Measurements from ENCODE around the gene CPA1.
A peak's percentile ranks its signal among the peaks of the same experiment; 100 is the strongest.

The CPA1 gene

DNA sequence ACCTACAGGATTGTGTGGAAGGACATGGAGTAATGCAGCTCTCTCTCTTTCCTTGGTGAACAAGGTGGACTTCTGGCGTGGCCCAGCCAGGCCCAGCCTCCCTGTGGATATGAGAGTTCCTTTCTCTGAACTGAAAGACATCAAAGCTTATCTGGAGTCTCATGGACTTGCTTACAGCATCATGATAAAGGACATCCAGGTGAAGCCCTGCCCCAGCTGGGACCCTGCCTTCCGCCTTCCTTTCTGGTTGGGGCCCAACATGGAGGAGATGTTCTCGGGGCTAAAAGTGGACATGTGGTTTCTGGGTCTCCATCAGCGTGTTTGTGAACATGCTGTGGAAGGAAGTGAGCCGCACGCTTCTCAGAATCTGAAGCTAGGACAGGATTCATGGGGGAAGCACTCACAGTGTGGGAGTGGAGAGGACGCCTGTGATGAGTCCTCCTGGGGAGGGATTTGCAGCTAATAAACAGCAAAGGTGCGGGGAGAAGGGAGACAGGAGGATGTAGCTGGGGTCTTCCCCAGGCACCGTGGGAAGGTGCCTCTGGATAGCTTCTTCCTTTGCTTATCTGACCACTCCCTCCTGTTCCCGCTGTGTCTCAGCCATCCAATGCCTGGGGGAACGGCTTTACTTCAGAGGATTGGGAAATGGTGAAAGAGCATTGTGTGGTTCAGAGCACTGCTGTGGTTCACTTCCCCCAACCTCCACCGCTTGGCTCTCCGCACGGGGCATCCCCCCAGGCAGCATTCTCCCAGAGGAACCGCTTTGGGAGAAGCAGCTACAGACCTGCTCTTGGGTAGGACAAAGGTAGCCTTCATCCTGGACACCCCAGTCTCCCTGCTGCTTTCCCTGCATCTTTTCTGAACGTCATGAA is 30.1 kb upstream of the CPA1 start:
- Mint-ChIP-seq H3K4me1 (no peaks in the 10 kb centered on the region), H3K9me3 (no peaks in the 10 kb centered on the region), H3K27me3 (peaks cover 44% of the 10 kb centered on the region), H3K36me3 (no peaks in the 10 kb centered on the region), H3K27ac (no peak overlapping the region), H3K4me3 (no peak overlapping the region)
- peak; percentile 14 for ATAC-seq

DNA sequence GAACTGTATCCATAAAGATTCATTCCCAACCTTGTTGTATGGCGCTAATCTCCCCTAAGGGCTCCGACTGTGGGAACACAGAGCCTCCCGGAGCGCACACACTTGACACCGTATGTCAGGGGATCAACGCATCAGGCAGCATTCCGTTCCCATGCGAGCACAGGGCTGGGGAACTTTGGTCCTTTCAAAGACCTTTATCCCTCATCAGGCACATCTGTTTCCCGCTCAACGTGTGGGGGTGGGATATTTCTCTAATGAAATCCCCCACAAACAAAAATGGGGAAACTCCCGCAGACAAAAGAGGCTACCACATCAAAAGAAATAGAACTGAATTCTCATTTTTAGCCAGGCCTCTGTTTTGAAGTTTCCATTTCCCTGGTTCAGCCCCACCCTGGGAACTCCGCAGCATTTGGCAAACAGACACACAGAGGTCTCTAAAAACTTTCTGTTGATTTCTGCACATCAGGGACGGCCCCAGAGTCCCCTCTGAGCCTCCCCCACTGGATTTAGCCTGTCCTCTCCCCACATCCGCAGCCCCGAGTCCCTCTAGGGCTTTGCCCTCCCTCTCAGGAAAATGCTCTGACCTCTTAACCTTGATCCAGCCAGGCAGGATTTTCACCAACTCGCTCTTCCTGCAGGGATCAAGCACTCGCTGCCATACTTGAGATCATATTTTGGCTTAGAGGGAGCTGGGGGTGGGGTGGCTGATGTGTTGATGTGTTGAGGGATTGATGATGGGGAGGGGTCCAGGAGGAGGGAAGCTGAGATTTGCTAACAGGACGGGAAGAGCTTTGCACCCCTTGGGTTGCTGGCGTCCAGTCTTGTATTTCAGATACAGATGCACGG is 29.1 kb upstream of the CPA1 start:
- no peak overlapping the region for H3K27ac Mint-ChIP-seq
- ATAC-seq, result peak; percentile 14
- H3K4me3 Mint-ChIP-seq, result no peak overlapping the region
- peaks cover 44% of the 10 kb centered on the region for H3K27me3 Mint-ChIP-seq
- H3K36me3 Mint-ChIP-seq, result no peaks in the 10 kb centered on the region
- no peaks in the 10 kb centered on the region for H3K9me3 Mint-ChIP-seq
- H3K4me1 Mint-ChIP-seq, result no peaks in the 10 kb centered on the region

DNA sequence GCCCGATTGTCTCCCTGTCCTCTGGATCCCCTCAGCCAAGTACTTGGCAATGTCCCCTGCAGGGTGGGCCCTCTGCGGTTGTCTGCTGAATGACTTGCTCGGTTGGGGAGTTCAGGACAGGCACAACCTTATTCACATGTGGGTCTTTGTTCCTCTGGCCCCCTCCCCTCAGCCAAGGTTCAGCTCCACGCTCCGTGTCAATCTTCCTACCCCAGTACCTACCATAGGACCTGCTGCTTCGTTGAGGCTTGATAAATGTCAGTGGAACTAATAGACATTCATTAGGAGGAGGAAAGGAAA is 28.6 kb upstream of the CPA1 start:
- Mint-ChIP-seq H3K4me3 (no peak overlapping the region), H3K9me3 (no peaks in the 10 kb centered on the region), H3K36me3 (no peaks in the 10 kb centered on the region), H3K27ac (no peak overlapping the region), H3K4me1 (no peaks in the 10 kb centered on the region), H3K27me3 (peaks cover 44% of the 10 kb centered on the region)
- ATAC-seq, result no peak

DNA sequence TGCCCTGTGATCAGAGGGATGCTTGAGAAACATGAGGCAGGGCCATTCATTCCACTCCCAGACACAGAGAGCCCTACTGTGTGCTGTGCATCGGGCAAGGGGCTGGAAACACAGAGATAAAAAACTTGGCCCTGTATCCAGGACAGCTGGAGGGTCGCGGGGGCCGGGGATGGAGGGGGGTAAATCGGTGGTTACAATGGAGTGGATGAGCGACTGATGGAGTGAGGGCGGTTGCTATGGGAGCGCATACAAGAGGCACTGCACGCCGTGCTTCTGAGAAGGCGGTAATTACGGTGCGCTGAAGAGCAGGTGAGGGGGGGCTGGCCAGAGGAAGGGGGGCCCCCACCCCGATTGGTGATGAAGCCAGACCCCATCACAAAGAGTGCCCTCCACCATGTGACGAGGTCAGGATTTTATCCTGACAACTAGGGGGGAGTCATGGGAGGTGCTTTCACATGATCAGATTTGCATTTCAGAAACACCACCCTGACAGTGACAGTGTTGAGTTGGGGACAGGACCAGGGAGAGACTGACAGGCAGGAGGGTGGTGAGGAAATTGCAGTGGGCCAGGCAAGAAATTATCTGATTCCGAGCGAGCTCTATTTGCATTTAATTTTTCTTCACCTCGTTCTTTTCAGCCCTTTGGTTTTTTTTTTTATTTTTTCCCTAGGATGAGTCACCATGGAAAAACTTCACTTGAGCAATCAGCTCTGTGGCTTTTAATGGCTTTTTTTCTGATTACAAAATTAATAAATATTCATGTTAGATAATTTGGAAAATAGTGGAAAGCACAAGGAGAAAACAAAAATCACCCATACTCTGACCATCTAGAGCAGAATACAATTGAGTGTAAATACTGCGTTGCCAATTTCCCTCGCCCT is 27.9 kb upstream of the CPA1 start:
- Mint-ChIP-seq H3K27me3 (peaks cover 38% of the 10 kb centered on the region), H3K27ac (no peak overlapping the region), H3K4me1 (no peaks in the 10 kb centered on the region), H3K9me3 (no peaks in the 10 kb centered on the region), H3K36me3 (no peaks in the 10 kb centered on the region), H3K4me3 (no peak overlapping the region)
- ATAC-seq, result no peak

DNA sequence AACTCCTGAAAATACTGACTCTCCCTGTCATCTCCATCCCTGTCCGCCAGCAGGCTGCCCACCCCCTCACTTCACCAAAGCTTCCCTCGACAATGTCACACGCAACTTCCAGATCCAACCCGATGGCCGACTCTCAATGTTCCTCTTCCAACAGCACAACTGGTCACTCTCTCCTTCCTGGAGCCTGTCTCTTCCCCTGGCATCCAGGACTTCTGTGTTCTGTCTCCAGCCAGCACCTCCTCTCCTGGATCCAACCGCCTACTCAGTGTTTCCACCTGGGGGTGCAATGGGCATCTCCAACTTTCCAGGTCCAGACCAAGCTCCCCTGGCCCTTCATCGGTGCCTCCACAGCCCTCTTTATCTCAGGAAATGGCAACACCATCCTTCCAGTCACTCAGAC is 27.1 kb upstream of the CPA1 start:
- Mint-ChIP-seq H3K27me3 (peaks cover 30% of the 10 kb centered on the region), H3K4me3 (no peak overlapping the region), H3K4me1 (no peaks in the 10 kb centered on the region), H3K9me3 (no peaks in the 10 kb centered on the region), H3K27ac (no peak overlapping the region), H3K36me3 (no peaks in the 10 kb centered on the region)
- no peak for ATAC-seq

DNA sequence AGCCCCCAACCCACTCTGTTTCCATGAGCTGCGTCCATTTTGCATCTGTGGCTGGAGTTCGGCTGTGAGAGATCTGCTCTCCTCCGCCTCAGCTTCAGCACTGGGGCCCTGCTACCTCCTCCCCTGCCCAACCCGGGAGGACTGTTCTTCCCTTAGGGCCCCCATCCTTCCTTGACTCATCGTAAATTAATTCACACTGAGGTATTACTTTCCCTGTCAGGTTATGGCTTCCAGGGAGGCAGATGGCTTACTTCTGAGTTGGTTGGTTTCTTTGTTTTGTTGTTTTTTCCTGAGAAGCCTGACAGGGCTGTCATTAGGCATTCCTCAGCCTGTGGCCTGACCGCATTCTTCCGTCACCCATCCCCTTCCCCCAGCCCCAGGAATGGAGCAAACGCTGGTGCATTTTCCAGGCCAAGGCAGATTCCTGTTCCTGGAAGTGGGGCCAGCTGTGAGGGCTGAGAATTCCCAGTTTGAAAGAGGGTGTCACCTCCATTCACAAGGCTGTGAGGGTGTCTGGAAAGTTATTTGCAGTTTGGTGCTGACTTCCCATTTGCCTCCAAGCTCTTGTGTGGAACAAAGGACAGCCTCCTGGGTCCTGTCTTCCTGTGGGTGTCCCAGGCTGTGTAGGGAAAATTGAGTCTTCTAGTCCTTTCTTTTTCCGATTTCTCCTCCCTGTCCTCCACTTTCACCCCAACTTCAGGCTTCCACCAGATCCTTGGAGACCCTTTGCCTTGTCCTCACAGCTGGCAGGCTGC is 24.0 kb upstream of the CPA1 start:
- Mint-ChIP-seq H3K27me3 (peaks cover 11% of the 10 kb centered on the region), H3K4me3 (no peak overlapping the region), H3K27ac (no peak overlapping the region), H3K36me3 (no peaks in the 10 kb centered on the region), H3K4me1 (no peaks in the 10 kb centered on the region), H3K9me3 (peaks cover 13% of the 10 kb centered on the region)
- ATAC-seq, result no peak

DNA sequence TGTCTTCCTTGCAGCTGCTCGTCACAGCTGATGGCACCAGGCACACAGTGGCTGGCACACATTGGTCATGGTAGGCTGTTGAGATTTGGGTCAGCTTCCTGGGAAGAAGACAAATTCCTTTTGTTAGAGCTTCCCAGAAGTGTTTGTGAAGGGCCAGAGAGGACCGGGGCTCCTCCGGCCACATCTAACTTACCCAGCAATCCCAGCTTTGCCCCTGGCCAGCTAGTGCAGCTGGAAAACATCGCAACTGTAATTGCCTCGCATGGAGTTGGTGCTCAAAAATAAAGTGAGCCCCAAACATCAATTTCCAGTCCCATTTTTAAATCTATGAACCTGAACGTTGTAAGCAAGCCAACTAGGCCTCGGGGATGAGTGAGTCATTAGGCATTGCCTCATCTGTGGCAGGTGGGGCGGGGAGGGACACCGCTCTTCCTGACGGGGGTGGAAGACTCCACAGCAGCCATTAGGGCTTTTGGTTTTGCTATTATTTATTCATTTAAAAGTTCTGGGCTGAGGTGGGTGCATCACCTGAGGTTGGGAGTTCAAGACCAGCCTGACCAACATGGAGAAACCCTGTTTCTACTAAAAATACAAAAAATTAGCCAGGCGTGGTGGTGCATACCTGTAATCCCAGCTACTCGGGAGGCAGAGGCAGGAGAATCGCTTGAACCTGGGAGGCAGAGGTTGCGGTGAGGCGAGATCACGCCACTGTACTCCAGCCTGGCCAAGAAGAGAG is 23.2 kb upstream of the CPA1 start:
- H3K27me3 Mint-ChIP-seq, result peaks cover 9% of the 10 kb centered on the region
- H3K27ac Mint-ChIP-seq, result no peak overlapping the region
- H3K36me3 Mint-ChIP-seq, result no peaks in the 10 kb centered on the region
- no peak for ATAC-seq
- H3K4me1 Mint-ChIP-seq, result no peaks in the 10 kb centered on the region
- no peak overlapping the region for H3K4me3 Mint-ChIP-seq
- H3K9me3 Mint-ChIP-seq, result peaks cover 13% of the 10 kb centered on the region

DNA sequence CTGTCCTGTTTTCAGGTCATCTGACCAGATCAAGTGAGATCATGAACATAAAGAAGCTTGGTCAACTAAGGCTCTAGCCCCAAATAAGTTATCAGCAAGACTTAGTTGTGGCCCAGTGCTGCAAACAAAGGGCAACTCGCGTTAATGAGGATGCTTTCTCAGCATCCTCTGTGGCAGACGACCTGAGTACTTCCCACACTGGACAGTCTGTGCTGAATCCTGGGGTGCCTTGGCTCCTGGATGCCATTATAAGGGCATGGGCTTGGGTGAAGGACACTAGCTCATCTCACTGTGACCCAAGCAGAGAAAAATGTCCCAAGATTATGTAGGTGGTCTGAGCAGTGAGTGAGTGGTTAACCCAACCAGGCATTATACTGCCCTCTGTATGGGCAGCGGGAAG is 21.8 kb upstream of the CPA1 start:
- ATAC-seq, result no peak
- no peaks in the 10 kb centered on the region for H3K36me3 Mint-ChIP-seq
- H3K27ac Mint-ChIP-seq, result no peak overlapping the region
- H3K4me1 Mint-ChIP-seq, result no peaks in the 10 kb centered on the region
- peaks cover 20% of the 10 kb centered on the region for H3K27me3 Mint-ChIP-seq
- H3K4me3 Mint-ChIP-seq, result no peak overlapping the region
- peaks cover 13% of the 10 kb centered on the region for H3K9me3 Mint-ChIP-seq

DNA sequence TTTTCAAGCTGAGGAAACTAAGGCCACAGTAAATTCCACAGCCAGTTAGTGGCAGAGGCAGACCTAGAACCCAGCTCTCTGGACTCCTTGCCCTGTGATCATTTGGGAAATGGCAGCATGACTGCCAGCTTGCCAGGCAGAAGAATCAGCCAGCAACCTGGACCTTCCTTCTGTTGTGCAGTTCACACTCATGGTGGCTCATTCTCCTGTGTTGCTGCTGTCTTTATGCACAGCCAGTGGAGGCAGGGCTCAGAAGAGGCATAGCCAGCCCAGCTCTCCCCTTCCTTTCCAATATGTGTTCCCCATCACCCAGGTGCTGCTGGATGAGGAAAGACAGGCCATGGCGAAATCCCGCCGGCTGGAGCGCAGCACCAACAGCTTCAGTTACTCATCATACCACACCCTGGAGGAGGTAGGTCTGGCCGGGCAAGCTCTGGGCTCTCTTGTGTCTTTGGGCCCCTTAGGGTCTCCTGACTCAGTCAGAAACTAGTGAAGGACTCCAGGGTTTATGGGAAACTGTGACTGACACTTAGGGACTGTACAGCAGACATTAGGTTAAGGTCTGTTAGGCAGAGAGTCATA is 20.9 kb upstream of the CPA1 start:
- Mint-ChIP-seq H3K27ac (no peak overlapping the region), H3K4me1 (no peaks in the 10 kb centered on the region), H3K36me3 (no peaks in the 10 kb centered on the region), H3K9me3 (peaks cover 13% of the 10 kb centered on the region), H3K27me3 (peaks cover 23% of the 10 kb centered on the region), H3K4me3 (no peak overlapping the region)
- no peak for ATAC-seq

DNA sequence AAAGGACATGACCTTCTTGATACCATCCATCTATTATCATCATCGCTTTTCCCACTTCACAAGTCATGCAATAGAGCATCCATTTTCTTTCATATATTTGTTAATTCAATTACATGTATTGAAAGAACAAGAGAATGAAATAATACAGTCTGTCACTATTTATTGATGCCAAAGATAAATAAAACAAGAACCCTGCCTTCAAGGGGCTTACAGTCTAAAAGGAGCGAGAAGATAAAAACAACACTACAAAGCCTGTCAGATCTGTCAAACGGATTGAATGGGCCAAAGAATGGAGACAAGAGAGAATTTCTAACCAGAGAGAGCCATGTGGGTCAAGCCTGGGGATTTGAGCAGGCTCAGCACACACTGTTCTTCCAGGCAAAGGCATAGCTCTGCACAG is 19.8 kb upstream of the CPA1 start:
- Mint-ChIP-seq H3K4me3 (no peak overlapping the region), H3K4me1 (no peaks in the 10 kb centered on the region), H3K36me3 (no peaks in the 10 kb centered on the region), H3K9me3 (peaks cover 13% of the 10 kb centered on the region), H3K27me3 (peaks cover 23% of the 10 kb centered on the region), H3K27ac (no peak overlapping the region)
- no peak for ATAC-seq

DNA sequence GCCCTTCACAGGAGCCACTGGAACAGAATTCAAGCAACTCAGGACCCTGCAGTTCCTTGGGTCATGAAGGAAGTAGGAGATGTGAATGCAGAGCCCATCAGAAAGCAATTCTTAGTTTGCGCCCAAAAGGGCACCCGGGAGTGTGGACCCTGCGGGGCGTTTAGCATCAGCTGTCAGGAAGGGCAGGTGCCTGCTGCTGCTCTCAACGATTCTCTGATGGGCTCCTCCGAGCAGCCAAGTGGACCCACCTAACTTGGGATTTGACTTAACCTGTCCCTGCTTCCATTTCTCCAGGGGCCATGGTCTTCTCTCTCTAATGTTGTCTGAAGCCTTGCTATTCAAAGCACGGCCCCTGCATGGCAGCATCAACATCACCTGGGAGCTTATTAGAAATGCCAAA is 18.6 kb upstream of the CPA1 start:
- no peak overlapping the region for H3K27ac Mint-ChIP-seq
- H3K4me1 Mint-ChIP-seq, result no peaks in the 10 kb centered on the region
- H3K9me3 Mint-ChIP-seq, result peaks cover 13% of the 10 kb centered on the region
- H3K36me3 Mint-ChIP-seq, result no peaks in the 10 kb centered on the region
- no peak for ATAC-seq
- H3K4me3 Mint-ChIP-seq, result no peak overlapping the region
- peaks cover 23% of the 10 kb centered on the region for H3K27me3 Mint-ChIP-seq

DNA sequence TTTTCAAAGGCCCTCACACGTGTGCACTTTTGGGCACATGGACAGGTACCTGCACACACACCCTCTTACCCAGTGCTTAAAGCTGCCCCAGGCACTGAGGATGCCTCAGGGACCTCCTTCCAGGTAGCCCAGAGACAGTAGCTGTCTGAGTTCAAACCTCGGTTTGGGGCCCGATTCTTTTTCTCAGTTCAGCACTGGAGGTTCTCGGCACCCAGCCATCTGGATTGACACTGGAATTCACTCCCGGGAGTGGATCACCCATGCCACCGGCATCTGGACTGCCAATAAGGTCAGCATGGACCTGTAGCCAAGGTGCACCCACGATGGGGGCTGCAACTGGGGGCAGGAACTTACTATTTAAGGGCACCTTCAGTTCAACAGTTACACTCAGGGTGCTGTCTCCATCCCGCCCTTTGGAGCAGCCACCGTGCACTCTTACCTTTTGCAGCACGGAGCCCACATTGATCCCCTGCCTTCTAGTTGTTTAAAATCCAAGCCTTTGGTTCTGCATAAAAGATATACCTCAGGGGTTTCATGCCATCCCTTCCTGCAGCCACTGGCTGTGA is 18.0 kb upstream of the CPA1 start:
- H3K4me1 Mint-ChIP-seq, result no peaks in the 10 kb centered on the region
- H3K9me3 Mint-ChIP-seq, result peaks cover 13% of the 10 kb centered on the region
- H3K4me3 Mint-ChIP-seq, result no peak overlapping the region
- H3K27me3 Mint-ChIP-seq, result peaks cover 23% of the 10 kb centered on the region
- H3K36me3 Mint-ChIP-seq, result no peaks in the 10 kb centered on the region
- no peak for ATAC-seq
- H3K27ac Mint-ChIP-seq, result no peak overlapping the region

DNA sequence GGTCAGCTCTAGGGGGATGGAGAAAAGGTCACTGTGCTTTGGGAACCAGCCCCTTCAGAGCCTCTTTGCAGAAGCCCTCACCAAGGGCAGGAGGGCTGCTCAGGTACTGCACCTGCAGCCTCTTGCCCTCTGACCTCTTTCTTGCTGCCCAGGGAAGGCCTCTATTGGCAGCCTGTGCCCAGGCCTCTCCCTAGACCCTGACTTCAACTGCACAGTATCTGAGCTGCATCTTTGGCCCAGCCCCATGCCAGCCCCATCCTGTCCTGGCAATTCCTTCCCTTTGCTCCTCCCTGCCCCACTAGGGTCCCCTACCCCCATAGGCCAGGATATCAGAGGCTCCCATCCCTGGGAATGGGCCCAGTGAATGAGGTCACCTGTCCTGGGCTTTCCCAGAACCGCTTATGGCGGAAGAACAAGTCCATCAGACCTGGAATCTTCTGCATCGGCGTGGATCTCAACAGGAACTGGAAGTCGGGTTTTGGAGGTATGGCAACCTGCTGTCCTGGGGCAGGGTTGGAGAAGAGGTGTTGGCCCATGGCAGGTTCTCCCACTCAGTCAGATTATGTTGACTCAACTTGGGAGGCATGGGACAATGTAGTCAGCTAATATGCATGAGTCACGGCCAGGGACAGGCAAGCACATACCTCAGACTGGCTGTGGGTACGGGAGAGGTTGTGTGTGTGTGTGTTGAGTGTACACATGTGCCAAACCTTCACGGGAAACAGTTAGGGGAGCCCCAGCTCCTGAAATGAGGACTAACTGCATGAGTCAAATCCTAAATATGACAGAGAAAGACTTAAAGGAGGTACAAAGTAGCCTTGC is 17.1 kb upstream of the CPA1 start:
- Mint-ChIP-seq H3K9me3 (peaks cover 13% of the 10 kb centered on the region), H3K4me1 (no peaks in the 10 kb centered on the region), H3K27me3 (peaks cover 23% of the 10 kb centered on the region), H3K36me3 (no peaks in the 10 kb centered on the region), H3K27ac (no peak overlapping the region), H3K4me3 (no peak overlapping the region)
- peak; percentile 44 for ATAC-seq
